ENCODE measurements around the gene GJB5. TPM values are rescaled to one million over a fixed set of nuclear protein-coding genes. Genes with fewer than 3 reads are reported as not detected.

GJB5 gene
- not detected in 3 replicates for total RNA-seq
- long read RNA-seq = 0 reads

- H3K27ac Mint-ChIP-seq (ENCODE audit: unreplicated experiment) = no peak within 1 kb of the TSS
- peaks cover 6% of the 10 kb centered on the region for H3K9me3 Mint-ChIP-seq (ENCODE audit: low read depth)
- DNase-seq (ENCODE audit: low spot score) = no peak
- peaks cover 10% of the 10 kb centered on the region for H3K27me3 Mint-ChIP-seq (ENCODE audit: low read depth)
- peaks cover 4% of the 10 kb centered on the region for H3K36me3 Mint-ChIP-seq (ENCODE audit: low read depth)
- no peaks in the 10 kb centered on the region for H3K4me1 Mint-ChIP-seq (ENCODE audit: low read depth)
- TF ChIP-seq, protein P1, sequence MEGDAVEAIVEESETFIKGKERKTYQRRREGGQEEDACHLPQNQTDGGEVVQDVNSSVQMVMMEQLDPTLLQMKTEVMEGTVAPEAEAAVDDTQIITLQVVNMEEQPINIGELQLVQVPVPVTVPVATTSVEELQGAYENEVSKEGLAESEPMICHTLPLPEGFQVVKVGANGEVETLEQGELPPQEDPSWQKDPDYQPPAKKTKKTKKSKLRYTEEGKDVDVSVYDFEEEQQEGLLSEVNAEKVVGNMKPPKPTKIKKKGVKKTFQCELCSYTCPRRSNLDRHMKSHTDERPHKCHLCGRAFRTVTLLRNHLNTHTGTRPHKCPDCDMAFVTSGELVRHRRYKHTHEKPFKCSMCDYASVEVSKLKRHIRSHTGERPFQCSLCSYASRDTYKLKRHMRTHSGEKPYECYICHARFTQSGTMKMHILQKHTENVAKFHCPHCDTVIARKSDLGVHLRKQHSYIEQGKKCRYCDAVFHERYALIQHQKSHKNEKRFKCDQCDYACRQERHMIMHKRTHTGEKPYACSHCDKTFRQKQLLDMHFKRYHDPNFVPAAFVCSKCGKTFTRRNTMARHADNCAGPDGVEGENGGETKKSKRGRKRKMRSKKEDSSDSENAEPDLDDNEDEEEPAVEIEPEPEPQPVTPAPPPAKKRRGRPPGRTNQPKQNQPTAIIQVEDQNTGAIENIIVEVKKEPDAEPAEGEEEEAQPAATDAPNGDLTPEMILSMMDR (IDR thresholded peaks at IDR 0.05) = no peak
- H3K4me3 Mint-ChIP-seq (ENCODE audit: unreplicated experiment) = no peak within 1 kb of the TSS
Observed at GRCh38 chr1:34754964-34755637, at the start of gene GJB5. Gene GJB5 (plus strand): TSS chr1:34755047. CDS start chr1:34757331, 2,284 bp downstream.

GRCh38 chr1:34705077-34705476, 49.8 kb upstream of the GJB5 start:
- Mint-ChIP-seq H3K27me3 (ENCODE audit: low read depth) (peaks cover 5% of the 10 kb centered on the region), H3K27ac (ENCODE audit: unreplicated experiment) (no peak overlapping the region), H3K4me1 (ENCODE audit: low read depth) (no peaks in the 10 kb centered on the region), H3K36me3 (ENCODE audit: low read depth) (no peaks in the 10 kb centered on the region), H3K4me3 (ENCODE audit: unreplicated experiment) (no peak overlapping the region), H3K9me3 (ENCODE audit: low read depth) (peaks cover 5% of the 10 kb centered on the region)
- DNase-seq (ENCODE audit: low spot score) = no peak
- TF ChIP-seq, protein P1 (IDR thresholded peaks at IDR 0.05) = no peak

- Mint-ChIP-seq H3K27ac (ENCODE audit: unreplicated experiment) (no peak overlapping the region), H3K4me1 (ENCODE audit: low read depth) (no peaks in the 10 kb centered on the region), H3K36me3 (ENCODE audit: low read depth) (no peaks in the 10 kb centered on the region), H3K9me3 (ENCODE audit: low read depth) (peaks cover 5% of the 10 kb centered on the region), H3K4me3 (ENCODE audit: unreplicated experiment) (no peak overlapping the region), H3K27me3 (ENCODE audit: low read depth) (peaks cover 3% of the 10 kb centered on the region)
- TF ChIP-seq, protein P1 (IDR thresholded peaks at IDR 0.05) = no peak
- no peak for DNase-seq (ENCODE audit: low spot score)
Observed at GRCh38 chr1:34708106-34708505, 46.7 kb upstream of the GJB5 start.

DNA sequence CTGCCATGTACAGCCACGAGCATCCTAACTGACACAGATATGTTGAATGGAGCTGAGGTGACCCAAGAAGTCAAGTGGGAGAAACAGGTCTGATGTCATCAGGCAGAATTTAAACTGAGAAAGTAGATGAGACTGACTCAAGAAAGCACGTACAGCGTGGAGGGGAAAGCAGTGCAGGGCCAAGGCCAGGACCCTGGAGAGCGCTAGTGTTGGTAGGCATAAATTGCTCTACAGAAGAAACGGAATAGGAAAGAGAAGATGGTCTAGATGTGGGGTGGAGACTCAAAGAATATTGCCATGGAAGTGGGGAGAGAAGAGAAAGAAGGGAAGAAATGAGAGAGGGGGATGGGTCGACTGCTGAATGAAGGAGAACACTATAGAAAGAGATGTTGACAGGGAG, 45.3 kb upstream of the GJB5 start:
- Mint-ChIP-seq H3K4me1 (ENCODE audit: low read depth) (no peaks in the 10 kb centered on the region), H3K36me3 (ENCODE audit: low read depth) (no peaks in the 10 kb centered on the region), H3K27ac (ENCODE audit: unreplicated experiment) (no peak overlapping the region), H3K27me3 (ENCODE audit: low read depth) (peaks cover 3% of the 10 kb centered on the region), H3K9me3 (ENCODE audit: low read depth) (peaks cover 5% of the 10 kb centered on the region), H3K4me3 (ENCODE audit: unreplicated experiment) (no peak overlapping the region)
- no peak for DNase-seq (ENCODE audit: low spot score)
- TF ChIP-seq, protein P1 (IDR thresholded peaks at IDR 0.05) = no peak

GRCh38 chr1:34710812-34711211, 44.0 kb upstream of the GJB5 start:
- H3K9me3 Mint-ChIP-seq (ENCODE audit: low read depth) = peaks cover 5% of the 10 kb centered on the region
- no peaks in the 10 kb centered on the region for H3K36me3 Mint-ChIP-seq (ENCODE audit: low read depth)
- TF ChIP-seq, protein P1 (IDR thresholded peaks at IDR 0.05) = no peak

More at GRCh38 chr1:34710812-34711211, 44.0 kb upstream of the GJB5 start:
- DNase-seq (ENCODE audit: low spot score) = no peak
- Mint-ChIP-seq H3K4me3 (ENCODE audit: unreplicated experiment) (no peak overlapping the region), H3K4me1 (ENCODE audit: low read depth) (no peaks in the 10 kb centered on the region), H3K27ac (ENCODE audit: unreplicated experiment) (no peak overlapping the region), H3K27me3 (ENCODE audit: low read depth) (no peaks in the 10 kb centered on the region)
